Colonic mucosa (tissue), 4 donors: ENCODE data around the gene SAFB2. TPM values are rescaled to one million over a fixed set of nuclear protein-coding genes. Genes with fewer than 3 reads are reported as not detected.

ENCODE experiments used
- DNase-seq: peaks from one replicate; pipeline ENCODE4 v3.0.0-alpha.2; 2020
- H3K27ac ChIP-seq: fragments of 200-600 bp; one replicate; pipeline ENCODE4 v1.8.0; 2021
- H3K27me3 ChIP-seq: fragments of 200-600 bp; one replicate; pipeline ENCODE4 v1.8.0; 2021
- H3K36me3 ChIP-seq: fragments of 200-600 bp; one replicate; pipeline ENCODE4 v1.8.0; 2021
- H3K4me1 ChIP-seq: fragments of 200-600 bp; one replicate; pipeline ENCODE4 v1.8.0; 2021; ENCODE audit warnings: mild to moderate bottlenecking
- H3K4me3 ChIP-seq: fragments of 200-600 bp; one replicate; pipeline ENCODE4 v1.8.0; 2021
- H3K9ac ChIP-seq, 2 donors: one replicate each; pipeline ENCODE4 v1.7.0; 2013; ENCODE audit warnings: control low read depth in 2 of 2, low read depth in 2 of 2, low read length in 2 of 2
- H3K9me3 ChIP-seq: fragments of 200-600 bp; one replicate; pipeline ENCODE4 v1.8.0; 2021
- intact Hi-C: fragments of 100-400 bp; cut with DNase I; formaldehyde crosslinking; loops from one replicate; pipeline ENCODE4 v1.14.1; 2022
- total RNA-seq, 2 donors: library from RNA; stranded (reverse); fragmentation: NEBNext Ultra II Directional in 1 of 2; extraction: Animal tissue kit (Norgen Biotek cat#: 25700) in 1 of 2; gene quantifications; one replicate each; pipeline ENCODE4 v1.2.1, GENCODE V29; 2021
- TF ChIP-seq, protein P1 (sequence below): fragments of 200-600 bp; IDR thresholded peaks from one replicate; pipeline ENCODE4 v1.8.0; 2022; ENCODE audit warnings: antibody characterized with exemption, mild to moderate bottlenecking
- donor health status: healthy.
- donor health status: DM: no; HTN: no; CAD: no.
- donor health status: DM: no; HTN: no; CAD: no.

The SAFB2 gene
- total RNA-seq, 2 donors from 2014 or later = 46.1 to 108 TPM

DNA sequence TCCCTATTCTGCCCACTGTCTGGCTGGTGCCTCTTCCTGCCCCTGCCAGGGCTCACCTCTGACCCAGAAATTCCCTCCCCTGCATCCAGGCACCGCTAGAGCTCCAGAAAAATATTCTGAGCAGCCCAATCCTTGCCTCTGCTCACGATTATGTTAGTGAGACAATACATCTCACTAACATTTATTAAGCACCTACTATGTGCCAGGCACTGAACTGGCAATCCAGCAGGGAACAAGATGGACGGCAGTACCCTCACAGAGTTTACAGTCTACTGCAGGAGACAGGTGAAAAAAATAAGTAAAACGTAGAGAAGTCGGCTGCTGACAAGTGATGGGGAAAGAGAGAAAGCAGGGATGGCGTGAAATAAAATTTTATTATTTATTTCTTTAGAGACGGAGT, 60.3 kb downstream of the SAFB2 start:
- H3K4me3 ChIP-seq = no peak overlapping the region
- H3K36me3 ChIP-seq = no peaks in the 10 kb centered on the region
- no peak for DNase-seq
- no peaks in the 10 kb centered on the region for H3K4me1 ChIP-seq
- TF ChIP-seq, protein P1, sequence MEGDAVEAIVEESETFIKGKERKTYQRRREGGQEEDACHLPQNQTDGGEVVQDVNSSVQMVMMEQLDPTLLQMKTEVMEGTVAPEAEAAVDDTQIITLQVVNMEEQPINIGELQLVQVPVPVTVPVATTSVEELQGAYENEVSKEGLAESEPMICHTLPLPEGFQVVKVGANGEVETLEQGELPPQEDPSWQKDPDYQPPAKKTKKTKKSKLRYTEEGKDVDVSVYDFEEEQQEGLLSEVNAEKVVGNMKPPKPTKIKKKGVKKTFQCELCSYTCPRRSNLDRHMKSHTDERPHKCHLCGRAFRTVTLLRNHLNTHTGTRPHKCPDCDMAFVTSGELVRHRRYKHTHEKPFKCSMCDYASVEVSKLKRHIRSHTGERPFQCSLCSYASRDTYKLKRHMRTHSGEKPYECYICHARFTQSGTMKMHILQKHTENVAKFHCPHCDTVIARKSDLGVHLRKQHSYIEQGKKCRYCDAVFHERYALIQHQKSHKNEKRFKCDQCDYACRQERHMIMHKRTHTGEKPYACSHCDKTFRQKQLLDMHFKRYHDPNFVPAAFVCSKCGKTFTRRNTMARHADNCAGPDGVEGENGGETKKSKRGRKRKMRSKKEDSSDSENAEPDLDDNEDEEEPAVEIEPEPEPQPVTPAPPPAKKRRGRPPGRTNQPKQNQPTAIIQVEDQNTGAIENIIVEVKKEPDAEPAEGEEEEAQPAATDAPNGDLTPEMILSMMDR = no peak
- no peak overlapping the region for H3K9ac ChIP-seq
- peaks cover 7% of the 10 kb centered on the region for H3K27me3 ChIP-seq
- intact Hi-C loops = loop anchor here (10.0 kb wide), 1 partner anchor 517 kb away; no protein-coding TSS in a partner anchor
- H3K9me3 ChIP-seq = no peaks in the 10 kb centered on the region
- no peak overlapping the region for H3K27ac ChIP-seq

DNA sequence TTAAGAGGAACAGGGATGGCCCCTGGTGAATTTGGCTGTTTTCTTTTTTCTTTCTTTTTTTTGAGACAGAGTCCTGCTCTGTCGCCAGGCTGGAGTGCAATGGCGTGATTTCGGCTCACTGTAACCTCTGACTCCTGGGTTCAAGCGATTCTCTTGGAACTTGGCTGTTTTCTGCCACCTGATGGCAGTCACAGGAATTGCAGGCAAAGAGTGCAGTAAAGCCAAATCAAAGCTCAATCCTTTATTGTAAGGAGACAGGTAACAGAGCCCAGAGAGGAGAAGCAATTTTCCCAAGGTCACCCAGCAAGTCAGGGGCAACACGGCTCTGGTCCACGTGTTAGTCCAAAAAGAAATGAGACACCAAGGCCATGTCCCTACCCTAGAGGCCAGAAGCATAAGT, 61.0 kb downstream of the SAFB2 start:
- intact Hi-C loops = loop anchor here (10.0 kb wide), 1 partner anchor 517 kb away; no protein-coding TSS in a partner anchor
- TF ChIP-seq, protein P1 = no peak
- H3K27me3 ChIP-seq = no peaks in the 10 kb centered on the region
- H3K4me1 ChIP-seq = no peaks in the 10 kb centered on the region
- H3K4me3 ChIP-seq = no peak overlapping the region
- no peaks in the 10 kb centered on the region for H3K36me3 ChIP-seq
- H3K27ac ChIP-seq = no peak overlapping the region
- H3K9ac ChIP-seq = no peak overlapping the region
- no peaks in the 10 kb centered on the region for H3K9me3 ChIP-seq
- no peak for DNase-seq

DNA sequence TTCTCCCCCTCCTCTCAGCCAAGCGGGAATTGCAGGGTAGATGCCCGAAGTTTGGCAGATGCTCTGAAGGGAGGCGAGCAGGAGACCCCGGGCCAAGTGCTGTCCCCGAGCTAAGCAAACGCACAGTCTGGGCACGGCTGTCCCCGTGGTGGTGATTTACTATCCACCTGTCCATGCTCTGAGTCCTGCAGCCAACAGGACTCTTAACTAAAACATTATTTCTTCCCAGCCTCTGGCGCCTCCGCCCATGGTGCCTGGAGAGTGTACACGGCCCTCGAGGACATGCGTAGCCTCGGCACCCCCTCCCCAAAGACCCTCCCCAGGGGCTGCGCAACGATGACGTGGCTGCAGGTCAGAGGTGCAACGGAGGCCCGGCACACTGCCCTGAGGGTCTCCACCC, 62.4 kb downstream of the SAFB2 start:
- H3K4me3 ChIP-seq = no peak overlapping the region
- TF ChIP-seq, protein P1 = no peak
- H3K9ac ChIP-seq = no peak overlapping the region
- H3K4me1 ChIP-seq = no peaks in the 10 kb centered on the region
- H3K36me3 ChIP-seq = no peaks in the 10 kb centered on the region
- DNase-seq = no peak
- H3K9me3 ChIP-seq = no peaks in the 10 kb centered on the region
- intact Hi-C loops = loop anchor here (10.0 kb wide), 1 partner anchor 515 kb away; no protein-coding TSS in a partner anchor
- no peaks in the 10 kb centered on the region for H3K27me3 ChIP-seq
- H3K27ac ChIP-seq = no peak overlapping the region

DNA sequence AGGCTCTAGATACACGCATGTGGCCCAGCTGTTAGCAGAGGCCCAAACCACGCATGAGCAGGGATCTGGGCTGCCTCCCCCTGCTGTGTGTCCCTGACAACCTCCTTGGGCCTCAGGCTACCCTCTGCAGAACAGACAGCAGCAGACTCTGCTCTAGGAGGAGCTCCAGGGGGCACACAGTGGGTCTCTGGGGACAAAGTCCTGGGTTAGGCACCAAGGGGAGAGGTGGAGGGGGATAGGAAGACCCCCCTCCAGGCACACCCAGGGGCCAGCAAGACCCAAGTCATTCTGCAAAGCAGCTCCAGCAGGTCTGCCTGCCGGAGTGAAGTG, 62.8 kb downstream of the SAFB2 start:
- Histone ChIP-seq H3K4me1 (no peaks in the 10 kb centered on the region), H3K27ac (no peak overlapping the region), H3K27me3 (no peaks in the 10 kb centered on the region)

DNA sequence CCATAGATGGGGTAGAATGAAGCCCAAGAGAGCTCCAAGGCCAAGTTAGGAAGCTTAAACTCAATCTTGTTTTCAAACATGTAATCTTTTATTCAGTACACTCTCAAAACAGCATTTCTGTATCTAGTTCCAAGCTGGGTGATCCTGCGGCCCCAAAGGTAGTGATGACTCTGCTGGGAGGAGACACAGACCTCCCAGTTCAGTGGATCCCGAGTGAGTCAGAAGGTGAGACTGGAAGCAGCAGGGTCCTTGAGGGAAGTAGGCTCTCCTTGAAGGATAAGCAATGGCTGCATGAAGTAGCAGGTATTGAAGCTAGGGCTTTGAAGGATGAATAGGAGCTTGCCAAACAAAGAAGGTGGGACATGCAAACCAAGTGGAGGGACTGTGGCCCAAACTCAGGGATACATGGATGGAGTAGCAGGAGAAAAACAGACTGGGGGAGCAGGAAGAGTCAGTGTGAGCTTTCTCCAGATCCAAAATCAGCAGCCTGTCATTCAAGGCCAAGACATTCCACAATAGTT, 64.4 kb downstream of the SAFB2 start:
- no peaks in the 10 kb centered on the region for H3K9me3 ChIP-seq
- intact Hi-C loops = no loop called here
- H3K27me3 ChIP-seq = no peaks in the 10 kb centered on the region

More for the DNA sequence above, 62.8 kb downstream of the SAFB2 start:
- DNase-seq = no peak
- no peak overlapping the region for H3K4me3 ChIP-seq
- H3K9me3 ChIP-seq = no peaks in the 10 kb centered on the region
- no peaks in the 10 kb centered on the region for H3K36me3 ChIP-seq
- intact Hi-C loops = loop anchor here (10.0 kb wide), 1 partner anchor 515 kb away; no protein-coding TSS in a partner anchor
- no peak overlapping the region for H3K9ac ChIP-seq
- TF ChIP-seq, protein P1 = no peak

More for the DNA sequence above, 64.4 kb downstream of the SAFB2 start:
- TF ChIP-seq, protein P1 = no peak
- no peak overlapping the region for H3K4me3 ChIP-seq
- H3K9ac ChIP-seq = no peak overlapping the region
- DNase-seq = no peak
- H3K4me1 ChIP-seq = no peaks in the 10 kb centered on the region
- H3K27ac ChIP-seq = no peak overlapping the region
- no peaks in the 10 kb centered on the region for H3K36me3 ChIP-seq
